Caco-2 (cell line): Measurements from ENCODE around the gene HTR3B. TPM values are rescaled to one million over a fixed set of nuclear protein-coding genes. Genes with fewer than 3 reads are reported as not detected.

ENCODE experiments used
- BruUV-seq: library from RNA; stranded (reverse); fragments of 400-500 nt; replicated peaks from 2 replicates; lab custom pipeline; 2021; lab: Mats Ljungman, UMichigan
- CTCF ChIA-PET: fragments of 300-600 bp; sonication (Branson Sonifier 250); formaldehyde crosslinking; loops from one replicate; lab custom pipeline; 2022; ENCODE audit warnings: antibody characterized with exemption; lab: Charles Lee
- POLR2A ChIA-PET: fragments of 300-600 bp; sonication (Branson Sonifier 250); formaldehyde crosslinking; loops from one replicate; lab custom pipeline; 2022; ENCODE audit warnings: antibody characterized with exemption; lab: Charles Lee
- DNase-seq, 2 experiments: peaks; one replicate each; pipeline versions ENCODE4 v3.0.0 to v3.0.0-alpha.2; 2020 to 2022
- H3K27me3 ChIP-seq: replicated peaks from 2 replicates; pipeline ENCODE4 v1.6.0; 2011; ENCODE audit warnings: low read length; ENCODE audit not compliant: control insufficient read depth, insufficient read depth
- H3K36me3 ChIP-seq: 2 replicates; pipeline ENCODE4 v1.5.1; 2011; ENCODE audit warnings: low read length; ENCODE audit not compliant: control insufficient read depth, insufficient read depth
- H3K4me1 ChIP-seq: fragments of 250-450 bp; sonication (Bioruptor Pico); 2 replicates; pipeline ENCODE4 v1.5.1; 2020; ENCODE audit warnings: mild to moderate bottlenecking
- H3K4me3 ChIP-seq: 2 replicates; pipeline ENCODE4 v1.5.1; 2011; ENCODE audit warnings: low read depth, mild to moderate bottlenecking, control low read depth, low read length
- H3K9me3 ChIP-seq: fragments of 250-450 bp; sonication (Bioruptor Pico); 2 replicates; pipeline ENCODE4 v1.5.1; 2020; ENCODE audit warnings: mild to moderate bottlenecking, moderate library complexity
- H3K27ac Mint-ChIP-seq: one replicate; pipeline ENCODE4 v1.8.0; 2022; ENCODE audit warnings: mixed read lengths; ENCODE audit not compliant: unreplicated experiment
- H3K27me3 Mint-ChIP-seq: one replicate; pipeline ENCODE4 v1.8.0; 2022; ENCODE audit warnings: mixed read lengths; ENCODE audit not compliant: insufficient read depth, unreplicated experiment
- H3K36me3 Mint-ChIP-seq: one replicate; pipeline ENCODE4 v1.8.0; 2022; ENCODE audit warnings: mild to moderate bottlenecking, mixed read lengths; ENCODE audit not compliant: insufficient read depth, unreplicated experiment
- H3K4me1 Mint-ChIP-seq: one replicate; pipeline ENCODE4 v1.8.0; 2022; ENCODE audit warnings: low read depth, mixed read lengths; ENCODE audit not compliant: unreplicated experiment
- H3K4me3 Mint-ChIP-seq: one replicate; pipeline ENCODE4 v1.8.0; 2022; ENCODE audit warnings: mild to moderate bottlenecking, moderate library complexity, mixed read lengths; ENCODE audit not compliant: unreplicated experiment
- H3K9me3 Mint-ChIP-seq: one replicate; pipeline ENCODE4 v1.8.0; 2022; ENCODE audit warnings: mixed read lengths; ENCODE audit not compliant: unreplicated experiment
- intact Hi-C: fragments of 100-400 bp; cut with micrococcal nuclease; formaldehyde crosslinking; loops from one replicate; pipeline ENCODE4 v1.10.0; 2022; ENCODE audit not compliant: unreplicated experiment
- total RNA-seq: library from RNA; stranded (reverse); gene quantifications from 2 replicates; pipeline ENCODE4 v1.2.3, GENCODE V29; 2022
- TF ChIP-seq, protein P1 (sequence below), 2 experiments: fragments of 200-600 bp in 1 of 2; IDR thresholded peaks; 1 replicate in 1 of 2; 2 replicates in 1 of 2; pipeline versions ENCODE4 v1.5.1 to v1.8.0; 2011 to 2022; ENCODE audit warnings: antibody characterized with exemption in 1 of 2, control low read depth in 1 of 2, inconsistent platforms in 1 of 2, low read depth in 1 of 2, low read length in 1 of 2, mild to moderate bottlenecking in 1 of 2, moderate library complexity in 1 of 2; ENCODE audit not compliant: insufficient read depth in 1 of 2, severe bottlenecking in 1 of 2, unreplicated experiment in 1 of 2

The HTR3B gene
- total RNA-seq, 1 experiment from 2014 or later = not detected

DNA sequence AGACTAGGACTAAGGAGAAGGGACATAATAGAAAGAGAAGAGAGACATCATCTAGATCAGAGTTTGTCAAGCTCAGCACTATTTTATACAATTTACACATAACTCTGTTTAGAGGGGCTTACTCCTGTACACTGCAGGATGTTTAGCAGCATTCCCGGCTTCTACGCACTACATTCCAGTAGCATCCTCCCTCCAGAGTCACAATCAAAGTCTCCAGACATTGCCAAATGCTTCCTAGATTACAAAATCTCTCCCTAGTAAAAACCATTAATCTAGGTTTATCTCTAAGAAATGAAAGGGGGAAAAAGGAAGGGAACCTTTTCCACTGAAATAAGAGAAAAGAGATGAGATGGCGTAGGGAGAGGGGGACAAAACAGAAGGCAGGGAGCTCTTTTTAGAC, 33.3 kb upstream of the HTR3B start:
- Mint-ChIP-seq H3K27me3 (no peaks in the 10 kb centered on the region), H3K4me3 (no peak overlapping the region), H3K9me3 (no peaks in the 10 kb centered on the region), H3K4me1 (peaks cover 32% of the 10 kb centered on the region), H3K27ac (no peak overlapping the region), H3K36me3 (peaks cover 31% of the 10 kb centered on the region)
- Histone ChIP-seq H3K9me3 (no peaks in the 10 kb centered on the region), H3K4me1 (peaks cover 7% of the 10 kb centered on the region), H3K4me3 (no peak overlapping the region), H3K27me3 (no peaks in the 10 kb centered on the region), H3K36me3 (no peaks in the 10 kb centered on the region; the same call in 1 of the 2 replicates)
- TF ChIP-seq, protein P1, sequence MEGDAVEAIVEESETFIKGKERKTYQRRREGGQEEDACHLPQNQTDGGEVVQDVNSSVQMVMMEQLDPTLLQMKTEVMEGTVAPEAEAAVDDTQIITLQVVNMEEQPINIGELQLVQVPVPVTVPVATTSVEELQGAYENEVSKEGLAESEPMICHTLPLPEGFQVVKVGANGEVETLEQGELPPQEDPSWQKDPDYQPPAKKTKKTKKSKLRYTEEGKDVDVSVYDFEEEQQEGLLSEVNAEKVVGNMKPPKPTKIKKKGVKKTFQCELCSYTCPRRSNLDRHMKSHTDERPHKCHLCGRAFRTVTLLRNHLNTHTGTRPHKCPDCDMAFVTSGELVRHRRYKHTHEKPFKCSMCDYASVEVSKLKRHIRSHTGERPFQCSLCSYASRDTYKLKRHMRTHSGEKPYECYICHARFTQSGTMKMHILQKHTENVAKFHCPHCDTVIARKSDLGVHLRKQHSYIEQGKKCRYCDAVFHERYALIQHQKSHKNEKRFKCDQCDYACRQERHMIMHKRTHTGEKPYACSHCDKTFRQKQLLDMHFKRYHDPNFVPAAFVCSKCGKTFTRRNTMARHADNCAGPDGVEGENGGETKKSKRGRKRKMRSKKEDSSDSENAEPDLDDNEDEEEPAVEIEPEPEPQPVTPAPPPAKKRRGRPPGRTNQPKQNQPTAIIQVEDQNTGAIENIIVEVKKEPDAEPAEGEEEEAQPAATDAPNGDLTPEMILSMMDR (IDR thresholded peaks at IDR 0.05; ENCODE audit: insufficient read depth in 1 of 2, low read depth in 1 of 2, low read length in 1 of 2, severe bottlenecking in 1 of 2, unreplicated experiment in 1 of 2) = no peak
- POLR2A ChIA-PET = no interaction called here
- DNase-seq = no peak
- CTCF ChIA-PET = no interaction called here
- no TSS peak for BruUV-seq
- intact Hi-C loops = loop anchor here (5.0 kb wide), 1 partner anchor 64 kb away; no protein-coding TSS in a partner anchor

DNA sequence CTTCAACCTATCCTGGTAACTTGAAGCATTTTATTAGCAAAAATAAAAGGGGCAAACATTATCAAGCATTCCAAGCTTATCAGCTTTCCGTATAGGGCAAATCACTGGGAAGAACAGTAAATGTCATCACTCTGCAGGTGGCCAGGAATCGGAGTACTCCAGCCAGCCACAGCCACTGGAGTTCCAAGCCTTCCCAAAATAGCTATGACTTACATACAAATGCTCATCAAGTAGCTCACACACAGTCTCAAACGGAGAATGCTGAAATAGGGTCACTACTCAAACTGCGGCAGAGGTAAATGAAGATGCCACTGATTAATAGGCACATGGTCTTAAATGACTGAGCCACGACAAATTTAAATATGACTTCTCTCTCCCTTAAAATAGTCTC, 31.4 kb upstream of the HTR3B start:
- TF ChIP-seq, protein P1 (IDR thresholded peaks at IDR 0.05; ENCODE audit: insufficient read depth in 1 of 2, low read depth in 1 of 2, low read length in 1 of 2, severe bottlenecking in 1 of 2, unreplicated experiment in 1 of 2) = no peak
- Histone ChIP-seq H3K4me1 (peaks cover 12% of the 10 kb centered on the region), H3K36me3 (no peaks in the 10 kb centered on the region), H3K9me3 (no peaks in the 10 kb centered on the region), H3K27me3 (no peaks in the 10 kb centered on the region), H3K4me3 (no peak overlapping the region)
- Mint-ChIP-seq H3K27me3 (no peaks in the 10 kb centered on the region), H3K4me3 (peak overlapping the region; percentile 86), H3K9me3 (no peaks in the 10 kb centered on the region), H3K36me3 (peaks cover 24% of the 10 kb centered on the region), H3K27ac (no peak overlapping the region), H3K4me1 (peaks cover 38% of the 10 kb centered on the region)
- DNase-seq = peak in 1 of 2 experiments; percentile 22
- ChIA-PET POLR2A (no interaction called here), CTCF (interaction anchor here (0.8 kb wide), 1 partner anchor 28 kb away, joined by 5 read pairs; no protein-coding TSS in a partner anchor)
- no TSS peak for BruUV-seq
- intact Hi-C loops = loop anchor here (5.0 kb wide), 1 partner anchor 66 kb away; no protein-coding TSS in a partner anchor

DNA sequence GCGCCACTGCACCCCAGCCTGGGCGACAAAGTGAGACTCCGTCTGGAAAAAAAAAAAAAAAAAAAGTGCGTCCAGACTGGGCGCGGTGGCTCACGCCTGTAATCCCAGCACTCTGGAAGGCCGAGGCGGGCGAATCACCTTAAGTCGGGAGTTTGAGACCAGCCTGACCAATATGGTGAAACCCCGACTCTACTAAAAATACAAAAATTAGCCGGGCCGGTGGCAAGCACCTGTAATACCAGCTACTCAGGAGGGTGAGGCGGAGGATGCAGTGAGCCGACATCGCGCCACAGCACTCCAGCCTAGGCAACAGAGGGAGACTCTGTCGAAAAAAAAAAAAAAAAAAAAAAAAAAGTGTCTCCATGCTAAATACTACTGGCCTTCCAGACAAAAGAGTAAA, 30.5 kb upstream of the HTR3B start:
- Mint-ChIP-seq H3K36me3 (peaks cover 23% of the 10 kb centered on the region), H3K4me3 (peak overlapping the region; percentile 86), H3K9me3 (peaks cover 8% of the 10 kb centered on the region), H3K4me1 (peaks cover 44% of the 10 kb centered on the region), H3K27me3 (no peaks in the 10 kb centered on the region), H3K27ac (peak overlapping the region; percentile 20)
- Histone ChIP-seq H3K27me3 (no peaks in the 10 kb centered on the region), H3K4me3 (peak overlapping the region; percentile 66), H3K36me3 (no peaks in the 10 kb centered on the region), H3K9me3 (no peaks in the 10 kb centered on the region), H3K4me1 (peaks cover 12% of the 10 kb centered on the region)
- TF ChIP-seq, protein P1 (IDR thresholded peaks at IDR 0.05; ENCODE audit: insufficient read depth in 1 of 2, low read depth in 1 of 2, low read length in 1 of 2, severe bottlenecking in 1 of 2, unreplicated experiment in 1 of 2) = no peak
- DNase-seq = peak in 1 of 2 experiments; percentile 28
- POLR2A ChIA-PET = interaction anchor here (0.6 to 0.9 kb wide), 4 partner anchors 35 to 433 kb away, joined by 3 to 5 read pairs (median 3); no protein-coding TSS in a partner anchor
- no TSS peak for BruUV-seq
- CTCF ChIA-PET = interaction anchor here (0.6 to 0.7 kb wide), 2 partner anchors 101 to 417 kb away, joined by 3 read pairs; partner anchors contain the start of gene ZW10
- intact Hi-C loops = loop anchor here (5.0 kb wide), 1 partner anchor 67 kb away; no protein-coding TSS in a partner anchor
